GM18907 (cell line): ENCODE measurements around the gene COX7A2L.
"Not testable (repeated sequence)": the region's sequence is repeated elsewhere in the genome, so short reads cannot be mapped to it uniquely, and the experiment has no call there.

ENCODE experiments used
- ATAC-seq: cut with Tn5 transposase; IDR thresholded peaks from one replicate; pipeline ENCODE4 v1.9.1; 2021; ENCODE audit warnings: mild to moderate bottlenecking, moderate library complexity; ENCODE audit not compliant: unreplicated experiment

The COX7A2L gene

DNA sequence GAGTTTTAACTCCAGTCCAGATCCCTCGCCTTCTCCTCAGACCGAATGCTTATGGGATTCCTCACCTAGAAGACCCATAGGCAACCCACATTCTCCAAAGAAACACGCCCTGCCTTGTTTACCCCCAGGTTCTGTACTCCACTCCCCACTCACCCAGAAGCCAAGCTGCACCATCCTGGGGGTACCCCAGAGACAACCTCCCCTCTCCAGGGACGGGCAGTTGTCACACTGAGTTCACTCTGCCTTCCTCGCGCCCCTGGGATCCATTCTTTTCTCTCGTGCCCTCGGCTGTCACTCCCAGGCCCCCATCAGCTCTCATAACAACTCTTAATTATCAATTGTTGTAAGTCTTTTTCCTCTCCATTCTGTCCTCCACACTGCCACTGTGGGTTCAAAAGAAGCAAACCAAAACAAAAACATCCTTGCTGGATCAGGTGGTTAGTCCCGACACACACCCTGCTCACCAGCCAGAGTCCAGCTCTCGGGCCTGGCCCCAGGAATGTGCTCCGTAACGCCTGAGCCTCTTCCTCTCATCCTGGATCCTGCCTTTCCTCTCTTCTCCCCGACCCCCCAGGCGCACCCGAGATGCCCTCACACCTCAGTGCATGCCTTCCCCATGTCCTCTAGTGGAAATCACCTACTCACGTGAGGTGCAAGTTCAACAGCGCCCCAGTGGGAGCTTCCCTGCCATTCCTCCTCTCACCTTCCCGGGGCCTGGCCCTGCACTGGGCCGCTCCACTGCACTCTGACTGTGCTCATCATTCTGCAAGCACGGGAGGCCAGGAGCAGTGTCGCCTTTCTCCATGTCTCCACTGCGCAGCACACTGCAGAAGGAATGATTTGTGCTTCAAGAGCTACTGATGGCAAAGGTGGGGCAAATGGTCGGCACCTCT, 20.7 kb downstream of the COX7A2L start:
- no peak for ATAC-seq

DNA sequence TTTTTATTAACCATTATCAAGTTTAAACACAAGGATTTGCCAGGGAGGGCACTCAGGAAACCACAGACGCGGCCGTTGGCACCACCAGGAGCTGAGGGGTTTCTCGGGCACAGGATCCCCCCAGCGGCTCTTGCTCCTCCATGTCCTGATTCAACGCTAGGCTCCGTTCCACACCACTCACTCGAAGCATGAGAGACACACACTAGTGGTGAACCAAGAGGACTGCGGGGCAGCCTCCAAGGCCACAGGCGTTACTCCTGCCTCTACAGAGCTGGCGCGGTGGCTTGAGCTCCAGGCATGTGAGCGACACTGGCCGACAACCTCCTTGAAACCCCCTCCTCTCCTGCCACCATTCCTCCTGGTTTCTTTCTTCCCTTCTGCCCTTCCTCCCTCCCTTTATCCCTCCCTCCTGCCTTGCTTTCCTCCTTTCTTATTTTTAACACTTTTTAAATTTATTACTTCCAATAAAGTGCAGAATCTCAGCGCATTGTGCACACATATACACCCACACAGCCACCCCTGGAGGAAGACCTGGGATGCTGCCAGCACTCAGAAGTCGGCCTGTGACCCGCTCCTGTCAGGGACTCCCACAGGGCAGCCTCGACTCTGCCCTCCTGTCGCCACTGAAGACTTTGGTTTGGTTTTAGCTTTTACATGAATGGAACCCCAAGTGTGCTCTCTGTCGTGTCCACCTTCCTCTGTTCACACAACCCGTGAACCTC, 21.7 kb downstream of the COX7A2L start:
- no peak for ATAC-seq

DNA sequence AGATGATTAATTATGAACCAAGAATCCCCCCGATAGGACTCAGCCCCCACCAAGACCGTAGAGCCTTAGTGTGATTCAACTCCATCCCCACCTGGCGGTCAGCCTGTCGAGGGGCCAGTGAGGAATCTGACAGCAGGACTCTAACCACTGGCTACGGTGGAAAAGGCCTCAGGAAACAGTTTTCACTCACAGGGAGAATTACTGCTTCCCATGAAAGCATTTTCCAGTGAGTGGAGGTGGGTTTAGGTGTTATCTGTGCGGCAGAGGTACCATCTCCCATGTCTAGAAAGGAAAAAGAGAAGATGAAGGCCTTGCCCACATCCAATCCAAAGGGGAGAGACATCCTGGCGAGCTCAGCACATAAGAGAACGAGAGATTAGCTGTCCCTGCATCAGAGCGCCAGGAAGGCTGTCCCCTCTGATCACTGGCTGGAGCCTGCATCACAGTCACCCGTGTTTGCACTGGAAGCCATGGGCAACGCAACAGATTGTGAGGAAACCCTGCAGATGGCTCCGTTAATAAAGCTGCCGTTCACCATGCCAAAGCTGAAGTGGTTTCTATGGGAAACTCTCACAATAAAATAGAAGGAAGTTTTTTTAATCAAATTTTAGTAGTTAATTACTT, 22.3 kb downstream of the COX7A2L start:
- no peak for ATAC-seq

DNA sequence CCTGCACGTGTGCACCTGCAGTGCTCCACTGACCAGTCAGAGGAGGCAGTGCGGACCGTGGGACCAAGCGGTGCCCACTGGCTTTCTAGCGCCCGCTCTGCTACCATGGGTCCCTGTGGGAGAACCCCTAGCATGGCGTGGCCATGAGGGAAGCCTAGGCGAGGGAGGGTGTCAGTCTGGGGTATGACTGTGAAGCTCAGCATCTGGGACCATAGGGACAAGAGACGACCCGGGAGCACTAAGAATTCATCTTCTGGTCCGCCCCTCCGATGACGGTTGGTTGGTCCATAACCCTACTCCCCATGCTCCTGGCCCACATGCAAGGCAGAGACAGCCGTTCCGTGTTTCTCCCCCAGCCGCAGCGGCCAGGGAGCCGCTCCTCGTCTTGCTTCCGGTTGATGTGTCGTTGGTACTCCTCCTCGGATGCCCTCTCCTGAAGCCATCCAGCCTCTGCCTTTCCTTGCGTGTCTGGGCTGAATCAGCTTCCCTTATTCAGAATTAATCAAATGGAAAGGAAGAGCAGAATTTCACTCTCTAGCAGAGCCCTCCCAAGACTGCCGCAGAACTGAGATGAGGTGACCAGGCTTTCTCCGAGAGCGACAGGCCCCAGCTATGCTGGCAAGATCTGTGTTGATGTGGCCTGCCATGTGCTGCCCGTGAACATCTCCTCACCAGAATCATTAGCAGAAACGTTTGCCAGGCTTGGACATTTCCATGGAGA, 23.0 kb downstream of the COX7A2L start:
- no peak for ATAC-seq

DNA sequence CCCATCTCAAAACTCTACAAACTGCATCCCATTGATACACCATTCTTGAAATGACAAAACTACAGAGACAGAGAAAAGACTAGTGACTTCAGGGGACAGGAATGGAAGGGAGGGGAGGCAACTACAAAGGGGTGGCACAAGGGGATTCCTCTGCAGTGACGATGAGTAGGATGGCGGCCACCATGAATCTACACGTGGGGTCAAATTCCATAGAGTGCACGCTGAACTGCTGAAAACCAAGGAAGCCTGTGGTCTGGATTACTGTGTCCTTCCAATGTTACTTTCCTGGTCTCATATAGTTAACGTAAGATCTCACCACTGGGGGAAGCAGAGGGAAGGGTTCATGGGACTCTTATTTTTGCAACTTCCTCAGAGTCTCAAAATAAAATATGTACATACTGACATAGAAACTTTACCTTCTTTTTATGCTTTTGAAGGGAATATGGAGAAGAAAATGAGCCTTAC, 23.6 kb downstream of the COX7A2L start:
- no peak for ATAC-seq

DNA sequence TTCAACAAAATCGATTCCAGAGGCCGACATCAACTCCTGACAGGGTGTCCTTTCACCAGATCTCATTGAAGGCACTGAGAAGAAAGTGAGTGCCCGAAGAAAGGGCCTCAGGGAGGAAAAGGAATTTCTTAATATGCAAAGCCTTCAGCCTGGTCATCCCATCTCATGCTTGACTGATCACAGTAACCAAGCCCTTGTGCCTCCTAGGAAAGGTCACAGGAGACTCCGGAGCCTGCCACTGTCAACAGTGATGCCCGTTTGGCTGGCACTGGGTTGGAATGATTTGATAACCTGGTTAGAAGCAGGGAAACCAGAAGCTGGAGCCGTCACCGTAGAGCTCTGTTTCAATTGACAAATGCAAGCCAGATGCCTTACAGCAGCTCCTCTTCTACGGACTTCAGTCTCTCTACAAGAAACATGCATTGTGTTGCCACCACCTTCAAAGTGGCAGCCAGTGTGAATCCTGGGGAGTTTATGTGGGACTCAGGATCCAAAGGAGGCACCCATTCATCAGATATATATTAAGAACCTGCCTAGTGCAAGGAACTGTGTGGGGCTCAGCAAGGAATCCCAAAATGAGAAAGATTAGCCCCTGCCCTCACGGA, 24.6 kb downstream of the COX7A2L start:
- no peak for ATAC-seq

DNA sequence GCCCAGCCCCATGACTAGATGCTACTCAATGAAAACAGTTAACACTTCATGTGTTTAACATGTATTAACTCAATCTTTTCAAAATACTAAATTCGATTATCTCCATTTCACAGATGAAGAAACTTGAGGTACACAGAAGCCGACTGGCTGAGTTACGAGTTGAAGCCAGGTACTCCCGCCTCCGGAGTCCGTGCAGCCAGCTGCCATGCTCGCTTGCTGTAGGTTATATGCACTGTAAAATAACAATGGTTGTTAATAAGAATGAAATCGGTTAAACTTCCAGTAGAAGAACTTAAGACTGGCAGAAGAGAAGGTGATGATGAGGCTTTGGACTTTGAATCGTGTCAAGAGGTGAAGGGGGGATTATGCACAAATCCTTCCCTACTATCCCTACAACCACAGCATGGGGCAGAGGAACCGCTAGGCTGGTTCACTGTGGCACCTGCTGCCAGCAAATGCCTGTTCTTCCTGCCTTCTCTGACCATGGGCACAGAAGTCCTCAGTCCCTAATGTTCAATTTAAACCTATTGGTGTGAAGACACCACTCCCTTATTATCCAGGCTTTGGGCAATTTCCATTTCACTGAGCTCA, 25.4 kb downstream of the COX7A2L start:
- no peak for ATAC-seq

DNA sequence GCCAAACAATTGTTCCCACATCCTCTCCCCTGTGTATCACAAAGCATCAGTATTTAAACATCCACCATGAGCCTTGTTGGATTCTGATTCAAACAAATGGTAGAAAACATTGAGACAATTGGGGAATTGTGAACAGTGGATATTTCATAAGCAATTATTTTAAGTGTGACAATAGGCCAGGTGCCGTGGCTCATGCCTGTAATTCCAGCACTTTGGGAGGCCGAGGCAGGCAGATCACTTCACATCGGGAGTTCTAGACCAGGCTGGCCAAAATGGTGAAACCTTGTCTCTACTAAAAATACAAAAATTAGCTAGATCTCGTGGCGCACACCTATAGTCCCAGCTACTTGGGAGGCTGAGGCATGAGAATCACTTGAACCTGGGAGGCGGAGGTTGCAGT, 26.2 kb downstream of the COX7A2L start:
- ATAC-seq: not testable (repeated sequence)

DNA sequence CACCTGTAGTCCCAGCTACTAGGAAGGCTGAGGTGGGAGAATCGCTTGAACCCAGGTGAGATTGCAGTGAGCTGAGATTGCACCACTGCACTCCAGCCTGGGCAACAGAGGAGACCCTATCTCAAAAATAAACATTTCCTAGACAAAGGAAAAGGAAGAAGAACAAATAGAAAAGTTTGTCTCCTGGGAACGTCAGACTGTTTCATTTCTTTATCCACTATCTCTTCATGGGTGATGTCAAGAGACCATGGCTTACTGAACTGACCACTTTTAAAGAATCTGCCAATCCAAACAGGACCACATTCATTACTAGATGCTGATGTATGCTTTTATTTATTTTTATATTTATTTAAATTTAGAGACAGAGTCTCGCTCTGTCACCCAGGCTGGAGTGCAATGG, 26.8 kb downstream of the COX7A2L start:
- ATAC-seq: no peak

DNA sequence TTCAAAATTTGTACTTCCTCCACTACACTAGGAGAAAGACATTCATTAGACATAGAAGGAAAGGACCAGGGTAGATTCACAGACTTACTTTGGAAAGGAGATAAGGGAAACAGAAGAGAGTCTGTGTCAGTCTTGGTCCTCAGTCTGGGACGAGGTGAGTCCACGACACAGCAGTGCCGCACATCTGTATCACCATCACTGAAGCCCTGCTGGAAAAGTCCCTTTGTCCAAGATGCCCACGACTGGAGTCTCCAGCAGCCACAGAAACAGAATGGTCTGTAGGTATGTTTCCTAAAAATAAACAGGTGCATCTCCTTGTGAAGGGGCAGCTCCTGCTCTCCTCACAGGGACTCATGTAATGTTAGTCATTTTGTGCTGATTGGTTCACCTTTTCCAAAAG, 27.4 kb downstream of the COX7A2L start:
- ATAC-seq: no peak

DNA sequence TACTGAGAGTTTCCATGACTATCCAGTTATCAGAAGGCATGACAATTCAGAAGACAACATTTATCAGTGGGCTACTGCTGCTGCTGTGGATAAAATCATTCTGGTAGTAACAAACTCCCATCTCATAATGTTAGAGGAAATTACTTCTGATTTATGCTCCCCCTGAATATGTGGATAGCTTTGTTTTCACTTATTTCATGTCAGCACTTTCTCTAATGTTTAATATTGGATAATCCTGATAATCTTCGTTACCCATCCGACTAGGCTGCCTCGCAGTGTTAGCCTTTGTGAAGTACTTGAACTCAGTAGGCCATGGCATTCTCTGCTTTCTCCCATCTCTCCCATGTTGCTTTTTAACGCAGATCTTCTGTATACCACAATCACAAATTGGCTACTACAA, 28.4 kb downstream of the COX7A2L start:
- no peak for ATAC-seq

DNA sequence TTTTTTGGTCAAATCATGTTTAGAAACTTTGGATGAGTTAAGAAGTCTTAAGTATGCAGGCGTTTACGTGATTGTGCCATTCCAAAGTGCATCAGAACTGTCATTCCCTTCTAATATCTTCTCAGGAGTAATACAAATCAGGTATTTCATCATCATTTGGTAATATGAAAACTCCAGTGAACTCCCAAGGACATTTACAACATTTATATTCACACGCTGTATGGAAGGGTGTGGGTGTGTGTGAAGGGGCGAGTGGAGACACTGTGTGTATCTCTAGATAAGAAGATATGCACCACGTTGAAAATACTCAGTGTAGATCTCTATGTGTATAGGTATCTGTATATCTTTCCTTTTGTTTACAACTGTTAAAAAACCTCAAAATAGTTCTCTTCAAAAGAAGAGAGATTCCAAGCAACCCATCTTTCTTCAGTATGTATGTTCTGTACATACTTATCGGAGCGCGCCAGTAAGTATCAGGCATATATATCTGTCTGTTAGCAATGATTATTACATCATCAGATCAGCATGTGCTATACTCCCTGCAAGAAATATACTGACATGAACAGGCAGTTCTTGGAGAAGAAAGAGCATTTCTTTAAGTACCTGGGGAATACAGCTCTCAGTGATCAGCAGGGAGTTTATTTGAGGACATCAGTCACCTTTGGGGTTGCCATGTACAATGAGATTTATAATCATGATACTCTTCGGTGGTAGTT, 29.3 kb downstream of the COX7A2L start:
- ATAC-seq: no peak

DNA sequence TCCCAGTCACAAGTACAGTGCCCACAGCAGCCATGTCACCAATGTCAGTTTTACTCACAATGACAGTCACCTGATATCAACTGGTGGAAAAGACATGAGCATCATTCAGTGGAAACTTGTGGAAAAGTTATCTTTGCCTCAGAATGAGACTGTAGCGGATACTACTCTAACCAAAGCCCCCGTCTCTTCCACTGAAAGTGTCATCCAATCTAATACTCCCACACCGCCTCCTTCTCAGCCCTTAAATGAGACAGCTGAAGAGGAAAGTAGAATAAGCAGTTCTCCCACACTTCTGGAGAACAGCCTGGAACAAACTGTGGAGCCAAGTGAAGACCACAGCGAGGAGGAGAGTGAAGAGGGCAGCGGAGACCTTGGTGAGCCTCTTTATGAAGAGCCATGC, 31.3 kb downstream of the COX7A2L start:
- no peak for ATAC-seq

DNA sequence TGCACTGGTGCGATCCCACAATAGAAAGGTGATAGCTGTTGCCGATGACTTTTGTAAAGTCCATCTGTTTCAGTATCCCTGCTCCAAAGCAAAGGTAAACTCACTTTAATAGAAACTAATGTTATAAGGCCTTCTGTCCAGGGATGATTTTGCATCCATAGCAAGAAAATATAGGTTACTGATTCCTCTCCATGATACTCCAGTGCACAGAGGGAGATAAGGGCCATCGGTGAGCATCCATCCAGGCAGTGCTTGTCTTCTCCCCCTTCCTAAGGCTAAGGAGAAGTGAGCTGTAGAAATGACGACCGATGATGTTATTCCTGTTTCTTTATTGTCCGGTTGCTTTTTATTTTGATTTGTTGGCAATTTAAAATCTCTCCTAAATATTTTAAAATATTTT, 32.1 kb downstream of the COX7A2L start:
- ATAC-seq: no peak

DNA sequence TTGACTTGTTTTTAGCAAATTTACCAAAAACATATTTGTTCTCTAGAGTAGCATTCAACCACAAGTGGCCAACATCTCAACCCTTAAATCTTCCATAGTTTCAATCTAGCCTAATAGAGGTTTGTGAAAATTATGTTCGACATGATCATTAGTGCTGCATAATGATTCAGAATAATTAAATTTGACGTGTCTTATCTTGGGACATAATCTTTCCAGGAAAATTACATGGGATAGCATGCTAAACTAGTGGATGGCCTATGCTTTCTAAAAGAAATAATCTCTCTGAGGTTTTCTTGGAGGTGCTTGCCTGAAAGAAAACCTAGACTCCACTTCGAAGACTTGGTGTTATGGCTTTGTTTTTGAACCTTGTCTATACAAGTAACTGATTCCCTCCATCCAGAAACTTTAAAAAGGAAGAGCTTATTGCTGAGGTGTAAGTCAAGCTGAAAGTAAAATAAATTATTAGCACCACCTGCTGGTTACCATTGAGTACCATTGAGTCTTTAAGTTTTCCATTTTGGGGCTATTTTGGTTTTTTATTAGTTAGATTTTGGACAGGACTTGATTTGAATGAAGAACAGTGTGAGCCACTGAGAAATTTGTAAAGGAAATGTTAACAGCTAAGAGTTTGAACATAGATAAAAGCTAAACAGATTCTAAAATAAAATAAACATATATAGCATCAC, 32.7 kb downstream of the COX7A2L start:
- ATAC-seq: no peak

DNA sequence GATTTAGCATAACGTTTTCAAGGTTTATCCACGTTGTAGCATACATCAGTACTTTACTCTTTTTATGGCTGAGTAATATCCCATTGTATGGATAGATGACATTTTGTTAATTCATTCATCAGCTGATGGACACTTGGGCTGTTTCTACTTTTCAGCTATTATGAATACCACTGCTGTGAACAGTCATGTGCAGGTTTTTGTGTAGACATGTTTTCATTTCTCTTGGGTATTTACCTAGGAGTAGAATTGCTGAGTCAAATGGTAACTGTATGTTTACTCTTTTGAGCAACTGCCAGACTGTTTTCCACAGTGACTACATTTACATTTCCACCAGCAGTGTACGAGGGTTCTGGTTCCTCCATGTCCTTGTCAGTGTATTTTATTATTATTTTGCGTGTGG, 33.9 kb downstream of the COX7A2L start:
- peak; percentile 61 for ATAC-seq

DNA sequence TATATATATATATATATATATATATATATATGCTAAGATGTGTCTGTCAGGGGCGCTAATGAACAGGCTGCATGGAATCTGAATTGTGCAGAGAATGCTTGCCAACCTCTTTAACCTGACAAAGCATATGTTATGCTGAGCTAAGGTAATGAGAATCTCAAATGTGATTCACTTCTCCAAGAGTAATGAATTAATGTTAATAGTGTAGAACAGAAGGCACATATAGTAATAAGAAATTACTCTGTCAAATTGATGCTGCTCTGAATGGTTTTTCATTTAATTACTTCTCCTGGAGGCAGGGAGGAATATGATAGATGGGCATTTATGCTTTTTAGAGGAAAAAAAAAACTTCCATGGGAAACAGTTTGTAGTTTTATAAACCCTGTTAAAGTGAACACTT, 35.4 kb downstream of the COX7A2L start:
- no peak for ATAC-seq

DNA sequence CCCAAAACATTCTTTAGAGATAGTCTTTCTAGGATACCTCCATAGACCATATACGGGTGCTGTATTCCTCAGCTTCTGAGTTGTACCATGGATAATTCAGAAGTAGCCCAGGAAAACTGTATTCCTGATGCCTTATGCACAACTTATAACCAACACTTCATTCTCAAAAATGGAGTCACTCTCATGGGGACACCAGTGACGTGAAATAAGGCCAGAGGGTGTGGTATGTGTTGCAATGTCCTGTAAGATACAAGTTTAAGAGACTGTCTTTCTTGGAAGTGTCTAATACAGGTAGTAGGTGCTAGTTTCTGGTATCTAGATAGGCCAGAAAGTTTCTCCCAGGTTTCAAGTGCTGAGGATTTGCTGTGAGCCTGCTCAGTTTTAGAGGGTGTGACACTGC, 36.1 kb downstream of the COX7A2L start:
- no peak for ATAC-seq

DNA sequence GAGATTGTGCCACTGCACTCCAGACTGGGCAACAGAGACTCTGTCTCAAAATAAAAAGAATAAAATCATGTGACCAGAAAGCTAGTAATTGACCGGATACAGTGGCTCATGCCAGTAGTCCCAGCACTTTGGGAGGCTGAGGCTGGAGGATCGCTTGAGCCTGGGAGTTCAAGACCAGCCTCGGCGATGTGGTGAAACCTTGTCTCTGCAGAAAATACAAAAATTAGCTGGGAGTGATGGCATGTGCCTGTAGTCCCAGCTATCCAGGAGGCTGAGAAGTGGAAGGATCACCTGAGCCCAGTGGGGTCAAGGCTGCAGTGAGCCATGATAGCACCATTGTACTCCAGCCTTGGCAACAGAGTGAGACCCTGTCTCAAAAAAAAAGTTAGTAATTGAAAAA, 36.8 kb downstream of the COX7A2L start:
- no peak for ATAC-seq
